ENCODE measurements around the gene TSPEAR.

TSPEAR gene

DNA sequence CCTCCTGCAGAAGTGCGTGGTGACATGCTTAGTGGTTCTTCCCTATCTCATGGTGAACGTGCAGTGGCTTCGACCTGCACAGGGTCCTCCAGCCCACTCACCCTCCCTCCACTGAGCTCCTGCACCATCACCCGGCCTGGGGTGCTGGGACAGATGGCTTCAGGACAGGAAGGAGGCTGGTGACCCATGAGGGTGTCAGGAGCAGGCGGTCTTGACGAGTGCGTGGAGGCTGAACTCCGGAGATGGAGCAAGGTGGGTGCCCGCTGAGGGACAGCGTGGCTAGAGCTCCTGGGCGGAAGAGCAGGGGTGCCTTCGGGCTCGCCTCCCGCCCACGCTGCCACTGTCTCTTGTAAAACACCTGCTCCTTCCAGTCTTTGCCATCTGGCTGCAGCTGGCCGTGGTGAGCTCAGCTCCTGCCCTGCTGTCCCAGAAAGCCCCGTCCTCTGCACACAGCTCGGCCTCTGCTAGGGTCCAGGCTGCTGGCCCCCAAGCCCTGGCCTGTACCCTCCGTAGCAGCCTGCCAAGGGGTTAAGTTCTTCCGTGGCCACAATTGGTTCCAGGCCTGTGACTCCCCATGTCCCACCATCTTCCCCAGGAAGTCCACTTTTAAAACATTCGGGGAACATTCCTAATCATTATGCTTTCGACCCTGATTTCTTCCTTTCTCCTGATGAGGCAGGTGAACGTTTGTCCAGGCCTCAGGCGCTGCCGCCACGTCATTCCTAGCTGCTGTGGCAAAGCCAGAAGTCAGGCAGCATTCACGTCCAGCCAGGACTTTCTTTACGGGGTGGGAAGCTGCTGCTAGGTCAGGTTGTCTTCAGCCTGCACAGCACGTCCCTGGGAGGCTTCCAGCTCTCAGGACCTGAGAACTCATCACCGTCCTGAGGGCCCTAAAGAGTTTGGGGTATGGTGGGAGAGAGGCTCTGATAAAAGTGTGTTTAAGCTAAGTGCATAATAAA lies 179.5 kb downstream of the TSPEAR start:
- Histone ChIP-seq H3K27ac (ENCODE audit: low read length) (no peak overlapping the region), H3K9me3 (ENCODE audit: control insufficient read depth in 2 of 2, low read length in 2 of 2) (no peaks in the 10 kb centered on the region), H3K36me3 (ENCODE audit: control insufficient read depth in 2 of 2, insufficient read depth in 2 of 2, low read length in 2 of 2) (no peaks in the 10 kb centered on the region), H3K27me3 (ENCODE audit: control insufficient read depth in 1 of 2, insufficient read depth in 2 of 2, low read length in 2 of 2) (peaks cover 0 to 2% of the 10 kb centered on the region in 2 donors), H3K9ac (ENCODE audit: low read length in 2 of 2) (no peak overlapping the region), H3K4me1 (ENCODE audit: control insufficient read depth, insufficient read depth, low read length) (no peaks in the 10 kb centered on the region), H3K4me3 (ENCODE audit: low read length in 2 of 2) (no peak overlapping the region)

GRCh38 chr21:44530903-44531605 lies 180.3 kb downstream of the TSPEAR start:
- Histone ChIP-seq H3K27me3 (ENCODE audit: control insufficient read depth in 1 of 2, insufficient read depth in 2 of 2, low read length in 2 of 2) (peaks cover 0 to 2% of the 10 kb centered on the region in 2 donors), H3K4me3 (ENCODE audit: low read length in 2 of 2) (no peak overlapping the region), H3K36me3 (ENCODE audit: control insufficient read depth in 2 of 2, insufficient read depth in 2 of 2, low read length in 2 of 2) (no peaks in the 10 kb centered on the region), H3K27ac (ENCODE audit: low read length) (no peak overlapping the region), H3K9ac (ENCODE audit: low read length in 2 of 2) (no peak overlapping the region), H3K9me3 (ENCODE audit: control insufficient read depth in 2 of 2, low read length in 2 of 2) (no peaks in the 10 kb centered on the region), H3K4me1 (ENCODE audit: control insufficient read depth, insufficient read depth, low read length) (no peaks in the 10 kb centered on the region)

- Histone ChIP-seq H3K27ac (ENCODE audit: low read length) (no peak overlapping the region), H3K9me3 (ENCODE audit: control insufficient read depth in 2 of 2, low read length in 2 of 2) (no peaks in the 10 kb centered on the region), H3K36me3 (ENCODE audit: control insufficient read depth in 2 of 2, insufficient read depth in 2 of 2, low read length in 2 of 2) (no peaks in the 10 kb centered on the region), H3K9ac (ENCODE audit: low read length in 2 of 2) (no peak overlapping the region), H3K4me3 (ENCODE audit: low read length in 2 of 2) (no peak overlapping the region), H3K27me3 (ENCODE audit: control insufficient read depth in 1 of 2, insufficient read depth in 2 of 2, low read length in 2 of 2) (peaks cover 0 to 2% of the 10 kb centered on the region in 2 donors), H3K4me1 (ENCODE audit: control insufficient read depth, insufficient read depth, low read length) (no peaks in the 10 kb centered on the region)
These were observed 181.0 kb downstream of the TSPEAR start for GRCh38 chr21:44530221-44530902.

- peaks cover 0 to 5% of the 10 kb centered on the region in 2 donors for H3K27me3 ChIP-seq (ENCODE audit: control insufficient read depth in 1 of 2, insufficient read depth in 2 of 2, low read length in 2 of 2)
These were observed 181.8 kb downstream of the TSPEAR start for GRCh38 chr21:44529503-44530125.

DNA sequence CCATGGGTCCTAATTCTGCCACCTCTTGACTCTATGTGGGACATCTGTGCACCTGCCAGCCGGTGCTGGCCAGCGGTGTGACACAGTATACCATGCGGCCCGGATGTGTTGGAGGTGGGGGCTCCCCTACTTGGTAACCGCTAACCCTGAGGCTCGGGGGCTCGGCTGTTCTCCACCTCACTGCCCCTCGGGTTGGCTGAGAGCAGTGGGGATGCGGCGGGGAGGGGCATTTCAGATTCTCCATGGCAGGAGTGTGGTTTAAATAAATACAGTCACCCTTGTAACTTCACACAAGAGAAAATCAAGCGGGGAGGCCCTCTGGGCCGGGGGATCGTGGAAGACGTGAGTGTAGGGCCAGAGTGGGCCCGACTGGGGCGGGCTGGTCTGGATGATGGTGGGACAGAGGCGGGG lies 182.4 kb downstream of the TSPEAR start:
- Histone ChIP-seq H3K36me3 (ENCODE audit: control insufficient read depth in 2 of 2, insufficient read depth in 2 of 2, low read length in 2 of 2) (no peaks in the 10 kb centered on the region), H3K4me1 (ENCODE audit: control insufficient read depth, insufficient read depth, low read length) (no peaks in the 10 kb centered on the region), H3K9me3 (ENCODE audit: control insufficient read depth in 2 of 2, low read length in 2 of 2) (no peaks in the 10 kb centered on the region), H3K4me3 (ENCODE audit: low read length in 2 of 2) (no peak overlapping the region), H3K27me3 (ENCODE audit: control insufficient read depth in 1 of 2, insufficient read depth in 2 of 2, low read length in 2 of 2) (peaks cover 0 to 5% of the 10 kb centered on the region in 2 donors), H3K9ac (ENCODE audit: low read length in 2 of 2) (no peak overlapping the region), H3K27ac (ENCODE audit: low read length) (no peak overlapping the region)

More at GRCh38 chr21:44529503-44530125, 181.8 kb downstream of the TSPEAR start:
- Histone ChIP-seq H3K4me3 (ENCODE audit: low read length in 2 of 2) (no peak overlapping the region), H3K4me1 (ENCODE audit: control insufficient read depth, insufficient read depth, low read length) (no peaks in the 10 kb centered on the region), H3K9me3 (ENCODE audit: control insufficient read depth in 2 of 2, low read length in 2 of 2) (no peaks in the 10 kb centered on the region), H3K27ac (ENCODE audit: low read length) (no peak overlapping the region), H3K9ac (ENCODE audit: low read length in 2 of 2) (no peak overlapping the region), H3K36me3 (ENCODE audit: control insufficient read depth in 2 of 2, insufficient read depth in 2 of 2, low read length in 2 of 2) (no peaks in the 10 kb centered on the region)

GRCh38 chr21:44528634-44528995 lies 182.8 kb downstream of the TSPEAR start:
- Histone ChIP-seq H3K36me3 (ENCODE audit: control insufficient read depth in 2 of 2, insufficient read depth in 2 of 2, low read length in 2 of 2) (no peaks in the 10 kb centered on the region), H3K9me3 (ENCODE audit: control insufficient read depth in 2 of 2, low read length in 2 of 2) (no peaks in the 10 kb centered on the region), H3K4me3 (ENCODE audit: low read length in 2 of 2) (no peak overlapping the region), H3K4me1 (ENCODE audit: control insufficient read depth, insufficient read depth, low read length) (no peaks in the 10 kb centered on the region), H3K27ac (ENCODE audit: low read length) (no peak overlapping the region), H3K9ac (ENCODE audit: low read length in 2 of 2) (no peak overlapping the region), H3K27me3 (ENCODE audit: control insufficient read depth in 1 of 2, insufficient read depth in 2 of 2, low read length in 2 of 2) (peaks cover 0 to 5% of the 10 kb centered on the region in 2 donors)

GRCh38 chr21:44527983-44528633 lies 183.3 kb downstream of the TSPEAR start:
- Histone ChIP-seq H3K9ac (ENCODE audit: low read length in 2 of 2) (no peak overlapping the region), H3K4me1 (ENCODE audit: control insufficient read depth, insufficient read depth, low read length) (no peaks in the 10 kb centered on the region), H3K27me3 (ENCODE audit: control insufficient read depth in 1 of 2, insufficient read depth in 2 of 2, low read length in 2 of 2) (peaks cover 0 to 7% of the 10 kb centered on the region in 2 donors), H3K4me3 (ENCODE audit: low read length in 2 of 2) (no peak overlapping the region), H3K36me3 (ENCODE audit: control insufficient read depth in 2 of 2, insufficient read depth in 2 of 2, low read length in 2 of 2) (no peaks in the 10 kb centered on the region), H3K27ac (ENCODE audit: low read length) (no peak overlapping the region), H3K9me3 (ENCODE audit: control insufficient read depth in 2 of 2, low read length in 2 of 2) (no peaks in the 10 kb centered on the region)

DNA sequence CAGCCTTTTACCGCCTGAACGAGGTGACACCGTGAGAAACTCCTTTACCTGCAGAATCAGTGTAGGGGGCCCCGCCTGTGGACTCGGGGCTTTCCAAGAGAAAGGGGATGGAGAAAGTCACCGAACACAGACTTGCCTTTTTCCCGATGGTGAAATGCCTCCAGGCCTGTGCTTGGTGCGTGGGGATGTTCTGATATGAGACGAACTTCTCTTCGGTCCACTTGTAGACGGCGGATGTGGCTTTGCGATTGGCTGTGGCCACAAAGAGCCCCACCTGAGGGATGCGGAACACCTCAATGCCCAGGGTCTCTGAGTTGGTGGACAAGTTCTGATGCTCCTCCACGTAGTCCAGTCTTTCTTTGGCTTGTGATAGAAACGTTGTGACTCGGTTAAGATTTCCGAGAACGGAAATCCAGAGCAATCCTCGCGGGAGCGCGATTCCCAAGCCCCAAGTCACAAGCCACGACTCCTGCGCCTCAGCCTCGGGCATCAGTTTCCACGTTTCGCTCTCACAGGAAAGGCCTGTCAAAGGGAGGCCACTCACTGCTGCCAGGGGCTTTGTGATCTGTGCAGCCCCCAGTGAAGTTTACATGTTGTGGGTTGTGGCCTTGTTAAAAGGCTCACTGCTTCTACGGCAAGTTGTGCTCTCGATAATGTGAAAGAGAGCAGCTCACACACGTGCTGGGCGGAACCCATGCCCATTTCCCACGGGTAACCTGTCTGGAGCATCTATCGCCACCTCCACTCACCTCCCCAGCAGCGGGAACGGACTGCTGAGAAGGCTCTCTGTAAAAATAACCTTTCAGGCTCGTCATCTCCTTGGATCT lies 184.0 kb downstream of the TSPEAR start:
- H3K9ac ChIP-seq (ENCODE audit: low read length in 2 of 2), result no peak overlapping the region
- no peaks in the 10 kb centered on the region for H3K4me1 ChIP-seq (ENCODE audit: control insufficient read depth, insufficient read depth, low read length)
- H3K4me3 ChIP-seq (ENCODE audit: low read length in 2 of 2), result no peak overlapping the region
- H3K27me3 ChIP-seq (ENCODE audit: control insufficient read depth in 1 of 2, insufficient read depth in 2 of 2, low read length in 2 of 2), result peaks cover 0 to 7% of the 10 kb centered on the region in 2 donors
- H3K27ac ChIP-seq (ENCODE audit: low read length), result no peak overlapping the region
- no peaks in the 10 kb centered on the region for H3K9me3 ChIP-seq (ENCODE audit: control insufficient read depth in 2 of 2, low read length in 2 of 2)
- H3K36me3 ChIP-seq (ENCODE audit: control insufficient read depth in 2 of 2, insufficient read depth in 2 of 2, low read length in 2 of 2), result no peaks in the 10 kb centered on the region

- no peak overlapping the region for H3K27ac ChIP-seq (ENCODE audit: low read length)
- no peak overlapping the region for H3K9ac ChIP-seq (ENCODE audit: low read length in 2 of 2)
These were observed 185.0 kb downstream of the TSPEAR start for GRCh38 chr21:44526096-44526997.

More at GRCh38 chr21:44526096-44526997, 185.0 kb downstream of the TSPEAR start:
- Histone ChIP-seq H3K36me3 (ENCODE audit: control insufficient read depth in 2 of 2, insufficient read depth in 2 of 2, low read length in 2 of 2) (no peaks in the 10 kb centered on the region), H3K9me3 (ENCODE audit: control insufficient read depth in 2 of 2, low read length in 2 of 2) (no peaks in the 10 kb centered on the region), H3K27me3 (ENCODE audit: control insufficient read depth in 1 of 2, insufficient read depth in 2 of 2, low read length in 2 of 2) (peaks cover 0 to 5% of the 10 kb centered on the region in 2 donors), H3K4me1 (ENCODE audit: control insufficient read depth, insufficient read depth, low read length) (no peaks in the 10 kb centered on the region), H3K4me3 (ENCODE audit: low read length in 2 of 2) (no peak overlapping the region)

All from stomach smooth muscle (tissue), 2 donors.